Medulla oblongata (tissue), 1 donor: ENCODE measurements around the gene DPYD.

Experiments
- DNase-seq: peaks from one replicate; pipeline ENCODE4 v3.0.0-alpha.2; 2015; ENCODE audit errors: extremely low spot score

DPYD gene

GRCh38 chr1:97538113-97538512 lies 382.7 kb downstream of the DPYD start:
- no peak for DNase-seq

- no peak for DNase-seq
Measured at GRCh38 chr1:97533358-97533757, 387.5 kb downstream of the DPYD start.

GRCh38 chr1:97529600-97529999 lies 391.2 kb downstream of the DPYD start:
- DNase-seq = no peak

- no peak for DNase-seq
Measured at GRCh38 chr1:97524211-97524610, 396.6 kb downstream of the DPYD start.

- DNase-seq = no peak
Measured at GRCh38 chr1:97516588-97516987, 404.2 kb downstream of the DPYD start.

GRCh38 chr1:97508653-97509218 lies 412.1 kb downstream of the DPYD start:
- no peak for DNase-seq

GRCh38 chr1:97507863-97508262 lies 413.0 kb downstream of the DPYD start:
- no peak for DNase-seq

GRCh38 chr1:97506368-97506767 lies 414.5 kb downstream of the DPYD start:
- DNase-seq = no peak

- DNase-seq = no peak
Measured at GRCh38 chr1:97505816-97506215, 415.0 kb downstream of the DPYD start.

- no peak for DNase-seq
Measured at GRCh38 chr1:97505289-97505688, 415.5 kb downstream of the DPYD start.

GRCh38 chr1:97502360-97502759 lies 418.5 kb downstream of the DPYD start:
- no peak for DNase-seq

- DNase-seq = no peak
Measured at GRCh38 chr1:97501628-97502027, 419.2 kb downstream of the DPYD start.

- DNase-seq = peak; percentile 76
Measured at GRCh38 chr1:97500760-97501159, 420.1 kb downstream of the DPYD start.

- DNase-seq = no peak
Measured at GRCh38 chr1:97499667-97500066, 421.2 kb downstream of the DPYD start.

GRCh38 chr1:97489834-97490233 lies 431.0 kb downstream of the DPYD start:
- DNase-seq = no peak

GRCh38 chr1:97488530-97488929 lies 432.3 kb downstream of the DPYD start:
- no peak for DNase-seq

GRCh38 chr1:97482022-97482421 lies 438.8 kb downstream of the DPYD start:
- DNase-seq = no peak

GRCh38 chr1:97467445-97467844 lies 453.4 kb downstream of the DPYD start:
- DNase-seq = no peak

GRCh38 chr1:97464305-97464704 lies 456.5 kb downstream of the DPYD start:
- no peak for DNase-seq

- peak; percentile 83 for DNase-seq
Measured at GRCh38 chr1:97461782-97462181, 459.1 kb downstream of the DPYD start.

- DNase-seq = no peak
Measured at GRCh38 chr1:97457446-97458089, 463.3 kb downstream of the DPYD start.

GRCh38 chr1:97451944-97452343 lies 468.9 kb downstream of the DPYD start:
- no peak for DNase-seq

- DNase-seq = no peak
Measured at GRCh38 chr1:97451046-97451826, 469.6 kb downstream of the DPYD start.
